Stomach (tissue), 9 donors: ENCODE data around the gene COL24A1. TPM values are rescaled to one million over a fixed set of nuclear protein-coding genes. Genes with fewer than 3 reads are reported as not detected.

Experiments
- DNase-seq, 2 donors: peaks; one replicate each; pipeline versions ENCODE4 v3.0.0 to v3.0.0-alpha.2; 2013 to 2019
- H3K27ac ChIP-seq, 5 donors: fragments of 200-600 bp in 4 of 5; sonication (generic) in 4 of 5; one replicate each; pipeline ENCODE4 v1.5.1; 2013 to 2019; ENCODE audit warnings: mild to moderate bottlenecking in 1 of 5, moderate library complexity in 1 of 5
- H3K27me3 ChIP-seq, 3 donors: fragments of 200-600 bp; sonication (generic); one replicate each; pipeline ENCODE4 v1.5.1; 2017 to 2019; ENCODE audit warnings: mixed run types in 1 of 3
- H3K36me3 ChIP-seq, 4 donors: fragments of 200-600 bp; sonication (generic); 1 replicate in 3 of 4; 2 replicates in 1 of 4; pipeline ENCODE4 v1.5.1; 2016 to 2019
- H3K4me1 ChIP-seq, 4 donors: fragments of 200-600 bp; sonication (generic); one replicate each; pipeline ENCODE4 v1.5.1; 2016 to 2019
- H3K4me3 ChIP-seq, 4 donors: fragments of 200-600 bp; sonication (generic) in 3 of 4; one replicate each; pipeline ENCODE4 v1.5.1; 2016 to 2019; ENCODE audit warnings: mild to moderate bottlenecking in 1 of 4
- H3K9me3 ChIP-seq, 4 donors: fragments of 200-600 bp; sonication (generic); one replicate each; pipeline ENCODE4 v1.5.1; 2016 to 2019
- EP300 ChIP-seq: sonication (generic); formaldehyde crosslinking; IDR thresholded peaks from one replicate; pipeline ENCODE4 v1.6.1; 2017; ENCODE audit warnings: antibody characterized with exemption
- POLR2A ChIP-seq, 4 donors: fragments of 450-650 bp; IDR thresholded peaks; one replicate each; pipeline ENCODE4 v1.6.1; 2016; ENCODE audit warnings: antibody characterized with exemption in 4 of 4, control low read depth in 2 of 4, mild to moderate bottlenecking in 1 of 4, moderate library complexity in 1 of 4
- POLR2AphosphoS5 ChIP-seq, 3 donors: sonication (generic); formaldehyde crosslinking; IDR thresholded peaks; one replicate each; pipeline ENCODE4 v1.6.1; 2016; ENCODE audit warnings: antibody characterized with exemption in 3 of 3
- WGBS, 5 donors: extraction: QIAGEN DNeasy Blood & Tissue Kit in 3 of 5; methylation state at CpG; one replicate each; pipeline versions ENCODE4 v1.1.5 to v1.1.7; 2013 to 2018; 5-methylcytosine and 5-hydroxymethylcytosine counted together
- intact Hi-C: fragments of 100-400 bp; cut with DNase I; formaldehyde crosslinking; loops from one replicate; pipeline ENCODE4 v1.15.1; 2023; ENCODE audit warnings: low total_unique reads
- polyA plus RNA-seq, 3 donors: library from polyadenylated mRNA; stranded (reverse); fragments of 200-250 nt; gene quantifications; one replicate each; pipeline ENCODE4 v1.2.3, GENCODE V29; 2013
- small RNA-seq, 4 donors: library from RNA; depleted of rRNA; stranded (forward); fragments of <200 nt; gene quantifications; one replicate each; pipeline ENCODE3, GENCODE V24; 2016
- total RNA-seq, 5 donors: library from RNA; depleted of rRNA; stranded (reverse); fragments of >200 nt; gene quantifications; one replicate each; pipeline versions ENCODE4 v1.1.0 to v1.2.3, GENCODE V29; 2014 to 2016
- TF ChIP-seq, protein P1 (sequence below), 7 experiments: fragments of 450-650 bp in 4 of 7; fragments of 200-600 bp in 3 of 7; sonication (generic) in 3 of 7; IDR thresholded peaks; one replicate each; pipeline ENCODE4 v1.5.1; 2016 to 2019; ENCODE audit warnings: antibody characterized with exemption in 7 of 7, control low read depth in 2 of 7, mild to moderate bottlenecking in 1 of 7
- donor health status: healthy with polysubstance abuse.
- donor health status: Bipolar disorder and iron deficiency.
- donor health status: healthy.

Gene COL24A1
- total and polyA plus RNA-seq, 8 donors = under 0.01 to 2.4 (median 0.34) TPM; not detected in 2

DNA sequence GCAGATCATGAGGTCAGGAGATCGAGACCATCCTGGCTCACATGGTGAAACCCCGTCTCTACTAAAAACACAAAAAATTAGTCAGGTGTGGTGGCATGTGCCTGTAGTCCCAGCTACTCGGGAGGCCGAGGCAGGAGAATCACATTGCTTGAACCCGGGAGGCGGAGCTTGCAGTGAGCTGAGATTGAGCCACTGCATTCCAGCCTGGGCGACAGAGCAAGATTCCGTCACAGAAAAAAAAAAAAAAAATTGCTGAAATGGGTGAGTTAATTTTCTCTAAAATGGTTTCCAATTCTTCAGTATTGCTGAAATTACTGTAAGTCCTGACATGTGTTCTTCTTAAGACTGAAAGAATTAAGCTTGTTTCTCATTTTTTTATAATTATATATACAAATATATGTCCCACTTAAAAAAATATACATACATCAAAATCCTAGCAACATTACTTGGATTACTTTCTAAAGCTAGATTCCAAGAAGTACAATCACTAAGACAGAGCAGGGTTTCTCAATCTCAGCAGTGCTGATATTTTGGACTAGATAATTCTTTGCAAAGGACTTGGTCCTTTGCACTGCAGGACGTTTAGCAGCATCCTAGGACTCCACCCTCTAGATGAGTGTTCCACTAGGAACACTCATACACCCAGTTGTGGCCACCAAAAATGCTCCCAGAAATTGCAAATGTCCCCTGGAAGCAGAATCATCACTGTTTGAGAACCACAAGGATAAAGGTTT, 473.1 kb downstream of the COL24A1 start:
- WGBS, 5 donors = 89 to 96% (median 94%) methylated on average over 9 of the region's 9 CpGs
- intact Hi-C loops = no loop called here
- Histone ChIP-seq H3K4me1 (no peaks in the 10 kb centered on the region), H3K9me3 (no peaks in the 10 kb centered on the region), H3K4me3 (no peak overlapping the region), H3K36me3 (peaks cover 0 to 33% (median 17%) of the 10 kb centered on the region in 4 donors), H3K27ac (no peak overlapping the region), H3K27me3 (no peaks in the 10 kb centered on the region)
- TF ChIP-seq, protein P1, sequence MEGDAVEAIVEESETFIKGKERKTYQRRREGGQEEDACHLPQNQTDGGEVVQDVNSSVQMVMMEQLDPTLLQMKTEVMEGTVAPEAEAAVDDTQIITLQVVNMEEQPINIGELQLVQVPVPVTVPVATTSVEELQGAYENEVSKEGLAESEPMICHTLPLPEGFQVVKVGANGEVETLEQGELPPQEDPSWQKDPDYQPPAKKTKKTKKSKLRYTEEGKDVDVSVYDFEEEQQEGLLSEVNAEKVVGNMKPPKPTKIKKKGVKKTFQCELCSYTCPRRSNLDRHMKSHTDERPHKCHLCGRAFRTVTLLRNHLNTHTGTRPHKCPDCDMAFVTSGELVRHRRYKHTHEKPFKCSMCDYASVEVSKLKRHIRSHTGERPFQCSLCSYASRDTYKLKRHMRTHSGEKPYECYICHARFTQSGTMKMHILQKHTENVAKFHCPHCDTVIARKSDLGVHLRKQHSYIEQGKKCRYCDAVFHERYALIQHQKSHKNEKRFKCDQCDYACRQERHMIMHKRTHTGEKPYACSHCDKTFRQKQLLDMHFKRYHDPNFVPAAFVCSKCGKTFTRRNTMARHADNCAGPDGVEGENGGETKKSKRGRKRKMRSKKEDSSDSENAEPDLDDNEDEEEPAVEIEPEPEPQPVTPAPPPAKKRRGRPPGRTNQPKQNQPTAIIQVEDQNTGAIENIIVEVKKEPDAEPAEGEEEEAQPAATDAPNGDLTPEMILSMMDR (IDR thresholded peaks at IDR 0.05) = no peak
- TF ChIP-seq POLR2A (IDR thresholded peaks at IDR 0.05) (no peak), POLR2AphosphoS5 (IDR thresholded peaks at IDR 0.05) (no peak), EP300 (no peak)
- no peak for DNase-seq

DNA sequence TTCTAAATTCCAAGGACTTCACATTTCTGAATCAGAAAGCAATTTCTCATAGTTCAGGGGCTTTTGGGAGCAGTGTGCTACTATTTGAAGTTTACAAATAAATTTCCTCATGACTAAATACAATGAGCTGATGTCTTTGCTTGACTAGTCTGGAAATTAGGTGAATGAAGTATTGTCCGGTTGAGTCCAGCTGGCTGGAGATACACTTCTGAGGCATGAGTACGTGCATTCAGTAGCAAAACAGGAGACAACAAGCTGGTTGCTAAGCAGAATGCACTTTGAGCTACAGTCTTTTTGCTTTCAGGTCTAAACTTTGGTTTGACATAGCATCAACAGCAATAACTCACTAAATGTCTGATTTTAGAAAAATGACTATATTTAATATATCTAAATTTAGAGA, 475.5 kb downstream of the COL24A1 start:
- DNase-seq = peak in 1 of 2 donors; percentile 70
- no peaks in the 10 kb centered on the region for H3K4me1 ChIP-seq
- H3K27ac ChIP-seq = no peak overlapping the region
- TF ChIP-seq POLR2A (IDR thresholded peaks at IDR 0.05) (no peak), POLR2AphosphoS5 (IDR thresholded peaks at IDR 0.05) (no peak), EP300 (no peak)
- TF ChIP-seq, protein P1 (IDR thresholded peaks at IDR 0.05) = no peak
- H3K27me3 ChIP-seq = no peaks in the 10 kb centered on the region
- WGBS, 5 donors = 62 to 83% (median 67%) methylated on average over 2 of the region's 2 CpGs
- H3K4me3 ChIP-seq = no peak overlapping the region
- peaks cover 6 to 44% (median 37%) of the 10 kb centered on the region in 4 donors for H3K36me3 ChIP-seq
- H3K9me3 ChIP-seq = no peaks in the 10 kb centered on the region
- intact Hi-C loops = no loop called here

Small RNA genes within 50 kb of the gene (small RNA-seq; reads per million reads assigned to genes)
- 0 to 0.77 (median 0.22) reads per million in 4 donors for gene RNA5SP51

Other genes with a start within 250 kb of the COL24A1 start
- gene ODF2L, start 239.6 kb upstream of the COL24A1 start, total RNA-seq = 100 to 1,000 TPM in 2 of 5 donors, 10 to 100 TPM in 3; 38.8 to 159 (median 68.7) TPM
- 10 to 100 TPM in 1 of 3 donors, 1 to 10 TPM in 2; 6.0 to 25.7 (median 7.2) TPM for gene ODF2L, start 239.6 kb upstream of the COL24A1 start, polyA plus RNA-seq